K562 (cell line): Measurements from ENCODE around the gene ADAMTS1.

Experiments
- CTCF ChIP-seq, 3 experiments: IDR thresholded peaks in 2 of 3; conservative IDR thresholded peaks in 1 of 3; 2 replicates each; pipeline ENCODE4 v1.5.1; 2011 to 2012; ENCODE audit warnings: low read length in 3 of 3, mild to moderate bottlenecking in 3 of 3, control low read depth in 2 of 3, improper control_type of control experiment in 1 of 3, inconsistent platforms in 1 of 3, low read depth in 1 of 3, mixed read lengths in 1 of 3, moderate library complexity in 1 of 3; ENCODE audit not compliant: insufficient read depth in 2 of 3
- GATA2 ChIP-seq: sonication (generic); formaldehyde crosslinking; IDR thresholded peaks from 2 replicates; pipeline ENCODE4 v1.4.0; 2020; ENCODE audit warnings: mild to moderate bottlenecking, missing genetic modification reagents
- IRF2 ChIP-seq: sonication (generic); formaldehyde crosslinking; IDR thresholded peaks from 2 replicates; pipeline ENCODE4 v1.8.1; 2022; ENCODE audit warnings: mild to moderate bottlenecking, missing genetic modification reagents
- JUN ChIP-seq, 2 experiments: sonication (generic) in 1 of 2; formaldehyde crosslinking in 1 of 2; IDR thresholded peaks; 2 replicates each; pipeline versions ENCODE4 v1.6.1 to v1.8.0; 2012 to 2022; ENCODE audit warnings: borderline replicate concordance in 2 of 2, mild to moderate bottlenecking in 2 of 2, improper control_type of control experiment in 1 of 2, low read depth in 1 of 2, low read length in 1 of 2, missing genetic modification reagents in 1 of 2
- MCM5 ChIP-seq: fragments of 450-650 bp; IDR thresholded peaks from 2 replicates; pipeline ENCODE4 v1.6.1; 2016; ENCODE audit warnings: low read depth
- PCBP1 ChIP-seq: fragments of 200-400 bp; formaldehyde crosslinking; IDR thresholded peaks from 2 replicates; pipeline ENCODE4 v1.6.1; 2018; ENCODE audit warnings: mild to moderate bottlenecking, low read depth, low read length; ENCODE audit not compliant: poor library complexity, severe bottlenecking
- POLR2A ChIP-seq: fragments of 450-650 bp; conservative IDR thresholded peaks from 2 replicates; pipeline ENCODE4 v1.6.1; 2016
- POLR2AphosphoS5 ChIP-seq: IDR thresholded peaks from 2 replicates; pipeline ENCODE4 v1.6.1; 2011; ENCODE audit warnings: mild to moderate bottlenecking, low read depth, low read length, moderate library complexity; ENCODE audit not compliant: control insufficient read depth, insufficient read depth
- SPI1 ChIP-seq: IDR thresholded peaks from 2 replicates; pipeline ENCODE4 v1.6.1; 2011; ENCODE audit warnings: low read depth, low read length, control low read depth, borderline replicate concordance
- ZNF586 ChIP-seq: fragments of 450-650 bp; formaldehyde crosslinking; conservative IDR thresholded peaks from 2 replicates; pipeline ENCODE4 v1.4.0; 2020; ENCODE audit warnings: mild to moderate bottlenecking, moderate library complexity
- TF ChIP-seq, protein P1 (sequence below): sonication (generic); formaldehyde crosslinking; IDR thresholded peaks from 2 replicates; pipeline ENCODE4 v1.9.0; 2022; ENCODE audit warnings: mild to moderate bottlenecking, missing genetic modification reagents

DNA sequence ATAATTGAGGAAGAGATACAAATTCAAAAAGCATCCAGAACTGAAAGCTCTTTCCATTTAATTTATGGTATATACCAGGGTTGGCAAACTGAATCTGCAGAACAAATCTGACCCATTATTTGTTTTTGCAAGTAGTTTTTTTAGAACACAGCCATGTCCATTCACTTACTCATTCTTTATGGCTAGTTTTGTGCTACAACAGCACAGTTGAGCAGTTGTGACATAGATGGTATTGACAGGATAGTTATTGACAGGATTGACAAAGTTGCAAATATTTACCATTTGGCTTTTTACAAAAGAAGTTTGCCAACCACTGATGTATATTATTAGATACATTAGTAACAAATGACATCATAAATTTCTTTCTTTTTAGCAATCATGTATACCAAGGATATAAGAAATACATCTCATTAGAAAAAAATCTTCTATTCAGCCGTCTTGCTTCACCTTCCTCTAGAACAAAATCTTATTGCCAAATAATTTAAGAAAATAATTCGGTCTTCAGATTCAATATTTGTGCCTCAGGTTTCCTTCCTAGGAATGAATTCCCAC lies 9.4 kb downstream of the ADAMTS1 start:
- TF ChIP-seq IRF2 (CRISPR knock-in tag) (no peak), GATA2 (no peak), PCBP1 (no peak), MCM5 (no peak), SPI1 (no peak), JUN (IDR thresholded peaks at IDR 0.05; ENCODE audit: borderline replicate concordance, low read depth, low read length) (no peak), JUN (CRISPR knock-in tag; IDR thresholded peaks at IDR 0.05; ENCODE audit: borderline replicate concordance) (no peak), POLR2A (no peak), POLR2AphosphoS5 (no peak), CTCF (IDR thresholded peaks at IDR 0.05 in 2 of 3, conservative IDR thresholded peaks at IDR 0.05 in 1 of 3; ENCODE audit: insufficient read depth in 2 of 3, low read depth in 1 of 3, low read length in 3 of 3) (no peak), ZNF586 (CRISPR knock-in tag) (no peak)
- TF ChIP-seq, protein P1, sequence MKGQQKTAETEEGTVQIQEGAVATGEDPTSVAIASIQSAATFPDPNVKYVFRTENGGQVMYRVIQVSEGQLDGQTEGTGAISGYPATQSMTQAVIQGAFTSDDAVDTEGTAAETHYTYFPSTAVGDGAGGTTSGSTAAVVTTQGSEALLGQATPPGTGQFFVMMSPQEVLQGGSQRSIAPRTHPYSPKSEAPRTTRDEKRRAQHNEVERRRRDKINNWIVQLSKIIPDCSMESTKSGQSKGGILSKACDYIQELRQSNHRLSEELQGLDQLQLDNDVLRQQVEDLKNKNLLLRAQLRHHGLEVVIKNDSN (CRISPR knock-in tag): no peak
